ENCODE data around the gene CORO6. TPM values are rescaled to one million over a fixed set of nuclear protein-coding genes. Genes with fewer than 3 reads are reported as not detected.
"Not testable (repeated sequence)": the region's sequence is repeated elsewhere in the genome, so short reads cannot be mapped to it uniquely, and the experiment has no call there.

The CORO6 gene
- total RNA-seq = 23.3 TPM

GRCh38 chr17:29622337-29623282 lies at the start of gene CORO6:
Gene CORO6 (minus strand): TSS chr17:29622912. CDS start chr17:29621421, 1,491 bp downstream.
- DNase-seq (ENCODE audit: low spot score) = peak; percentile 60

GRCh38 chr17:29671661-29672060 lies 48.9 kb upstream of the CORO6 start:
- no peak for DNase-seq (ENCODE audit: low spot score)

GRCh38 chr17:29669266-29669665 lies 46.6 kb upstream of the CORO6 start:
- DNase-seq (ENCODE audit: low spot score) = no peak

- DNase-seq (ENCODE audit: low spot score) = no peak
Observed at GRCh38 chr17:29667969-29668368, 45.3 kb upstream of the CORO6 start.

- DNase-seq (ENCODE audit: low spot score) = no peak
Observed at GRCh38 chr17:29665481-29665810, 42.7 kb upstream of the CORO6 start.

- DNase-seq (ENCODE audit: low spot score) = no peak
Observed at GRCh38 chr17:29664743-29665480, 42.2 kb upstream of the CORO6 start.

- DNase-seq (ENCODE audit: low spot score) = no peak
Observed at GRCh38 chr17:29663155-29663554, 40.4 kb upstream of the CORO6 start.

- DNase-seq (ENCODE audit: low spot score) = no peak
Observed at GRCh38 chr17:29661213-29661612, 38.5 kb upstream of the CORO6 start.

- DNase-seq (ENCODE audit: low spot score) = no peak
Observed at GRCh38 chr17:29659155-29659554, 36.4 kb upstream of the CORO6 start.

GRCh38 chr17:29655323-29655722 lies 32.6 kb upstream of the CORO6 start:
- DNase-seq (ENCODE audit: low spot score) = no peak

- no peak for DNase-seq (ENCODE audit: low spot score)
Observed at GRCh38 chr17:29653995-29654714, 31.4 kb upstream of the CORO6 start.

- no peak for DNase-seq (ENCODE audit: low spot score)
Observed at GRCh38 chr17:29652976-29653375, 30.3 kb upstream of the CORO6 start.

GRCh38 chr17:29651913-29652312 lies 29.2 kb upstream of the CORO6 start:
- DNase-seq (ENCODE audit: low spot score) = not testable (repeated sequence)

GRCh38 chr17:29650396-29650795 lies 27.7 kb upstream of the CORO6 start:
- no peak for DNase-seq (ENCODE audit: low spot score)

GRCh38 chr17:29649359-29649758 lies 26.6 kb upstream of the CORO6 start:
- no peak for DNase-seq (ENCODE audit: low spot score)

- DNase-seq (ENCODE audit: low spot score) = no peak
Observed at GRCh38 chr17:29648005-29648404, 25.3 kb upstream of the CORO6 start.

GRCh38 chr17:29645515-29646051 lies 22.9 kb upstream of the CORO6 start:
- DNase-seq (ENCODE audit: low spot score) = peak; percentile 66

GRCh38 chr17:29643817-29644160 lies 21.1 kb upstream of the CORO6 start:
- DNase-seq (ENCODE audit: low spot score) = no peak

GRCh38 chr17:29642171-29642611 lies 19.5 kb upstream of the CORO6 start:
- no peak for DNase-seq (ENCODE audit: low spot score)

- no peak for DNase-seq (ENCODE audit: low spot score)
Observed at GRCh38 chr17:29640981-29641642, 18.4 kb upstream of the CORO6 start.

- DNase-seq (ENCODE audit: low spot score) = no peak
Observed at GRCh38 chr17:29640413-29640812, 17.7 kb upstream of the CORO6 start.

All from ureter (tissue), 1 donor.